ENCODE data around the gene MYBPH. TPM values are rescaled to one million over a fixed set of nuclear protein-coding genes. Genes with fewer than 3 reads are reported as not detected.

The MYBPH gene, protein sequence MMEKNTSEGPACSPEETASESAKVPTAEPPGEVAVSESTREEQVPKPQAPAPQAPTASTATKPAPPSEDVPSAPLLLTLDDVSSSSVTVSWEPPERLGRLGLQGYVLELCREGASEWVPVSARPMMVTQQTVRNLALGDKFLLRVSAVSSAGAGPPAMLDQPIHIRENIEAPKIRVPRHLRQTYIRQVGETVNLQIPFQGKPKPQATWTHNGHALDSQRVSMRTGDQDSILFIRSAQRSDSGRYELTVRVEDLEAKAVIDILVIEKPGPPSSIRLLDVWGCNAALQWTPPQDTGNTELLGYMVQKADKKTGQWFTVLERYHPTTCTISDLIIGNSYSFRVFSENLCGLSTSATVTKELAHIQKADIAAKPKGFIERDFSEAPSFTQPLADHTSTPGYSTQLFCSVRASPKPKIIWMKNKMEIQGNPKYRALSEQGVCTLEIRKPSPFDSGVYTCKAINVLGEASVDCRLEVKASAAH
- total RNA-seq (2021), result not detected in 2 replicates
- Bru-seq, nascent RNA, result not detected
- not detected for BruChase-seq, experiment 1, labeled RNA remaining after a 2-hour chase
- not detected for BruChase-seq, experiment 2, labeled RNA remaining after a 6-hour chase
- long read RNA-seq, result 0 reads

DNA sequence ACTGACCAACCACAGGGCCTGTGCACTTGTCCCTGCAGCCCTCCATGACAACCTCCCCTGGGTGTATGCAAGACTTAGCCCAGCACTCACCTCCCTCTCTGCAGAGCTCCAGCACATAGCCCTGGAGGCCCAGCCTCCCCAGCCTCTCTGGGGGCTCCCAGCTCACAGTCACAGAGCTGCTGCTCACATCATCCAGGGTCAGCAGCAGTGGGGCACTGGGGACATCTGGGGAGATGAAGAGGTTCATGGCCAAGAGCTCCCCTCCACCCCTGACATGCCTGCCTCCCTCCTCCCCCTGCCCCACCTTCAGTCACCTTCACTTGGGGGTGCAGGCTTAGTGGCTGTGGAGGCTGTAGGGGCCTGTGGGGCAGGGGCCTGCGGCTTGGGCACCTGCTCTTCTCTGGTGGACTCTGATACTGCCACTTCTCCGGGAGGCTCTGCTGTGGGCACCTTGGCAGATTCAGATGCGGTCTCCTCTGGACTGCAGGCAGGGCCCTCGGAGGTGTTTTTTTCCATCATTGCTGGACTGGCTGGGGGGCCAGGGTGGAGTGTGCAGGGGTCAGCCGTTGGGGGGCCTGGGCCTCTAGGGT, at the start of gene MYBPH:
TSS of gene MYBPH (minus strand) at position 590 of the 590 bp plus-strand sequence. CDS start at position 519, 71 bp downstream.
- Histone ChIP-seq H3K4me1 (ENCODE audit: insufficient read depth, low read length, poor library complexity, severe bottlenecking) (peaks cover 5% of the 10 kb centered on the region), H3K27me3 (replicated peaks; ENCODE audit: insufficient read depth, low read depth, low read length, poor library complexity) (no peaks in the 10 kb centered on the region), H3K9me3 (ENCODE audit: low read depth, low read length, poor library complexity, severe bottlenecking) (no peaks in the 10 kb centered on the region), H3K4me3 (ENCODE audit: low read depth, low read length, poor library complexity, severe bottlenecking) (no peak within 1 kb of the TSS), H3K36me3 (ENCODE audit: insufficient read depth, low read length, poor library complexity, severe bottlenecking) (no peaks in the 10 kb centered on the region), H3K27ac (ENCODE audit: low read depth, low read length, poor library complexity, severe bottlenecking) (no peak within 1 kb of the TSS)
- DNase-seq (ENCODE audit: low spot score), result no peak
- CTCF ChIA-PET, result interaction anchor here (0.6 to 1.6 kb wide), 2 partner anchors 92 to 135 kb away, joined by 4 read pairs; no protein-coding TSS in a partner anchor
- intact Hi-C loops (cut with micrococcal nuclease; ENCODE audit: unreplicated experiment), result no loop called here
- BruUV-seq (replicated peaks), result no TSS peak
- TF ChIP-seq, protein P1, sequence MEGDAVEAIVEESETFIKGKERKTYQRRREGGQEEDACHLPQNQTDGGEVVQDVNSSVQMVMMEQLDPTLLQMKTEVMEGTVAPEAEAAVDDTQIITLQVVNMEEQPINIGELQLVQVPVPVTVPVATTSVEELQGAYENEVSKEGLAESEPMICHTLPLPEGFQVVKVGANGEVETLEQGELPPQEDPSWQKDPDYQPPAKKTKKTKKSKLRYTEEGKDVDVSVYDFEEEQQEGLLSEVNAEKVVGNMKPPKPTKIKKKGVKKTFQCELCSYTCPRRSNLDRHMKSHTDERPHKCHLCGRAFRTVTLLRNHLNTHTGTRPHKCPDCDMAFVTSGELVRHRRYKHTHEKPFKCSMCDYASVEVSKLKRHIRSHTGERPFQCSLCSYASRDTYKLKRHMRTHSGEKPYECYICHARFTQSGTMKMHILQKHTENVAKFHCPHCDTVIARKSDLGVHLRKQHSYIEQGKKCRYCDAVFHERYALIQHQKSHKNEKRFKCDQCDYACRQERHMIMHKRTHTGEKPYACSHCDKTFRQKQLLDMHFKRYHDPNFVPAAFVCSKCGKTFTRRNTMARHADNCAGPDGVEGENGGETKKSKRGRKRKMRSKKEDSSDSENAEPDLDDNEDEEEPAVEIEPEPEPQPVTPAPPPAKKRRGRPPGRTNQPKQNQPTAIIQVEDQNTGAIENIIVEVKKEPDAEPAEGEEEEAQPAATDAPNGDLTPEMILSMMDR (conservative IDR thresholded peaks at IDR 0.05; ENCODE audit: low read depth, low read length), result no peak
- POLR2A ChIA-PET (ENCODE audit: low non-redundant PET), result no interaction called here

DNA sequence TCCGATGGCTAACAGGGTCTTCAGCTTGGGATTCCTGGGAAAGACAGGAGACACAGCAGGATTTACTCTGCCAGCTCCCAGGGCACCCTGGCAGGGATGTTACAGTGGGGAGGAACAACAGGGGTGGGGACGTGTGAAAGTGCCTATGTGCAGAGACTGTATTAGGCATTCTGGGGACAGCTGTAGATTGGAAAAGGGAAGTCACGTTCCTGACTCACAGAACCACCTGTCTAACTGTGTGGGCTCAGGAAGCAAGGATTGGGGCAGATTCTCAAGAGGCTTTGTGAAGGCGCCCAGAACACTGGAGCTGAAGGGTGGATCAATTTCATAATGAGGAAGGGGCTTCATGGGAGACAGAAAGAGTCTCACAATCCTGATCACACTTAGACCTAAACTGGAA, 49.4 kb upstream of the MYBPH start:
- no peaks in the 10 kb centered on the region for H3K9me3 ChIP-seq (ENCODE audit: low read depth, low read length, poor library complexity, severe bottlenecking)
- no peaks in the 10 kb centered on the region for H3K4me1 ChIP-seq (ENCODE audit: insufficient read depth, low read length, poor library complexity, severe bottlenecking)
- POLR2A ChIA-PET (ENCODE audit: low non-redundant PET), result no interaction called here
- H3K36me3 ChIP-seq (ENCODE audit: insufficient read depth, low read length, poor library complexity, severe bottlenecking), result no peaks in the 10 kb centered on the region
- CTCF ChIA-PET, result no interaction called here
- no peak for DNase-seq (ENCODE audit: low spot score)
- BruUV-seq (replicated peaks), result no TSS peak
- TF ChIP-seq, protein P1 (conservative IDR thresholded peaks at IDR 0.05; ENCODE audit: low read depth, low read length), result no peak
- TF ChIP-seq EZH2 (IDR thresholded peaks at IDR 0.05; ENCODE audit: borderline replicate concordance, low read depth, low read length, poor library complexity, severe bottlenecking), result no peak
- H3K27me3 ChIP-seq (replicated peaks; ENCODE audit: insufficient read depth, low read depth, low read length, poor library complexity), result peaks cover 7% of the 10 kb centered on the region
- no peak overlapping the region for H3K27ac ChIP-seq (ENCODE audit: low read depth, low read length, poor library complexity, severe bottlenecking)
- no peak overlapping the region for H3K4me3 ChIP-seq (ENCODE audit: low read depth, low read length, poor library complexity, severe bottlenecking)
- intact Hi-C loops (cut with micrococcal nuclease; ENCODE audit: unreplicated experiment), result no loop called here

DNA sequence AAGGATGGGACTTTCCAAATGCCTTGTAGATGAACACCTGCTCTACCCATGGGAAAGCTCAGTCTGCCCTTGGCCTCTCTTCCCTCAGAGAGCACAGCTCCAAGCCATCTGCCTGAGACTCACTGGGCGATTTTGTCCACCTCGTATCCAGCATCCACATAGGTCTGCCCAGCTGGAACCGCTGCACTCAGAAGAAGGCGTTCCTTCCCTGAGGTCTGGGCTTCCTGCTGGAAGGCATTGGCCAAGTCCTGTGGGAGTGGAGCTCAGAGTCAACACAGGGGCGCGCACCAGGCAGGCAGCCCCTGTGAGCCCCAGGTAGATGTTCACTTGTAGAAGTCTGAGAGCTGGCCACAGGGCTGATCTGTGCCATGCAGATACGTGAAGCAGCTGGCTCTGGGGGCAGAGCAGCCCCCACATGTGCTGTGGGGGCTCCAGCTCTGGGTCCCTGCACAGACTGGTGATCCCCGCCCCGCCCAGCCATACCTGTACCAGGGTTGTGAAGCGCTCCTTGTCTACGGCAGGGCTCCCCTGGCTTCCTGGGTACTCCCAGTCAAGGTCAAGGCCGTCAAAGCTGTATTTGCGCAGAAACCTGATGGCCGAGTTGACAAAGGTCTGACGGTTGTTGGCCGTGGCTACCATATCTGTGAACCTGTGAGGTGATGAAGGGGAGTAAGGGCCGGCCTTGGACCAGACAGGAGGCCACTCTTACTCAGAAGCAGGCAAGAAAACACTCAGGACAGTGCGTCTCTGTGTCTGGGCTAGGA, 47.6 kb upstream of the MYBPH start:
- no peaks in the 10 kb centered on the region for H3K36me3 ChIP-seq (ENCODE audit: insufficient read depth, low read length, poor library complexity, severe bottlenecking)
- no peaks in the 10 kb centered on the region for H3K4me1 ChIP-seq (ENCODE audit: insufficient read depth, low read length, poor library complexity, severe bottlenecking)
- H3K4me3 ChIP-seq (ENCODE audit: low read depth, low read length, poor library complexity, severe bottlenecking), result no peak overlapping the region
- TF ChIP-seq, protein P1 (conservative IDR thresholded peaks at IDR 0.05; ENCODE audit: low read depth, low read length), result no peak
- TF ChIP-seq EZH2 (IDR thresholded peaks at IDR 0.05; ENCODE audit: borderline replicate concordance, low read depth, low read length, poor library complexity, severe bottlenecking), result no peak
- no peaks in the 10 kb centered on the region for H3K9me3 ChIP-seq (ENCODE audit: low read depth, low read length, poor library complexity, severe bottlenecking)
- peaks cover 7% of the 10 kb centered on the region for H3K27me3 ChIP-seq (replicated peaks; ENCODE audit: insufficient read depth, low read depth, low read length, poor library complexity)
- ChIA-PET CTCF (interaction anchor here (0.5 kb wide), 1 partner anchor 167 kb away, joined by 4 read pairs; no protein-coding TSS in a partner anchor), POLR2A (ENCODE audit: low non-redundant PET) (no interaction called here)
- BruUV-seq (replicated peaks), result no TSS peak
- H3K27ac ChIP-seq (ENCODE audit: low read depth, low read length, poor library complexity, severe bottlenecking), result no peak overlapping the region
- no peak for DNase-seq (ENCODE audit: low spot score)
- intact Hi-C loops (cut with micrococcal nuclease; ENCODE audit: unreplicated experiment), result no loop called here
